HepG2 (cell line): ENCODE data around the gene FRAS1. TPM values are rescaled to one million over a fixed set of nuclear protein-coding genes. Genes with fewer than 3 reads are reported as not detected.

ENCODE experiments used
- ATAC-seq: fragments of 200-7000 bp; cut with Tn5 transposase; 3 replicates; pipeline ENCODE4 v1.9.1; 2020; ENCODE audit warnings: mild to moderate bottlenecking, moderate library complexity
- BruUV-seq: library from RNA; stranded (reverse); fragments of 400-500 nt; replicated peaks from 2 replicates; lab custom pipeline; 2021; lab: Mats Ljungman, UMichigan
- CTCF ChIA-PET: fragments of 300-600 bp; formaldehyde crosslinking; extraction: SDS; loops from one replicate; lab custom pipeline; 2021; ENCODE audit warnings: low total read pairs, inconsistent platforms, low intra/inter-chr PET ratio; lab: Yijun Ruan, JAX
- POLR2A ChIA-PET: fragments of 350-600 bp; sonication (Branson Sonifier 250); formaldehyde crosslinking; loops from one replicate; lab custom pipeline; 2020; ENCODE audit warnings: antibody characterized with exemption, inconsistent platforms; lab: Yijun Ruan, JAX
- DNase-seq: peaks from one replicate; pipeline ENCODE4 v3.0.0-alpha.2; 2015; ENCODE audit warnings: low spot score
- FAIRE-seq: peaks from 3 replicates; lab custom pipeline; 2011; peaks lifted over from hg19 to GRCh38; lab: Jason Lieb, UNC
- H2AFZ ChIP-seq: one replicate; pipeline ENCODE4 v1.6.1; 2011; ENCODE audit warnings: low read length, inconsistent platforms
- H3K27ac ChIP-seq: fragments of 300-600 bp; 3 replicates; pipeline ENCODE4 v1.8.0; 2011; ENCODE audit warnings: mixed run types, mild to moderate bottlenecking, mixed read lengths, low read length, inconsistent platforms; ENCODE audit not compliant: insufficient read depth; ENCODE audit errors: extremely low read length
- H3K27me3 ChIP-seq, 2 experiments: fragments of 200-600 bp in 1 of 2; 2 replicates in 1 of 2; 3 replicates in 1 of 2; pipeline versions ENCODE4 v1.6.0 to v1.8.0; 2011; ENCODE audit warnings: low read length in 2 of 2, mild to moderate bottlenecking in 2 of 2, moderate library complexity in 2 of 2, inconsistent platforms in 1 of 2; ENCODE audit not compliant: insufficient read depth in 2 of 2, control insufficient read depth in 1 of 2
- H3K36me3 ChIP-seq, 2 experiments: fragments of 200-600 bp in 1 of 2; replicated peaks in 1 of 2; 2 replicates in 1 of 2; 3 replicates in 1 of 2; pipeline versions ENCODE4 v1.5.1 to v1.8.0; 2011; ENCODE audit warnings: low read length in 2 of 2, inconsistent platforms in 1 of 2; ENCODE audit not compliant: insufficient read depth in 2 of 2, control insufficient read depth in 1 of 2
- H3K4me1 ChIP-seq: 2 replicates; pipeline ENCODE4 v1.5.1; 2012; ENCODE audit warnings: low read length, inconsistent platforms; ENCODE audit not compliant: insufficient read depth
- H3K4me2 ChIP-seq: 2 replicates; pipeline ENCODE4 v1.6.0; 2011; ENCODE audit warnings: low read depth, low read length, inconsistent platforms
- H3K4me3 ChIP-seq, 3 experiments: fragments of 200-600 bp in 1 of 3; sonication (generic), shearing (Covaris generic) in 1 of 3; replicated peaks in 1 of 3; 2 replicates each; pipeline ENCODE4 v1.5.1; 2011 to 2016; ENCODE audit warnings: low read length in 3 of 3, inconsistent platforms in 2 of 3, low read depth in 2 of 3, mild to moderate bottlenecking in 2 of 3, control low read depth in 1 of 3, mixed read lengths in 1 of 3; ENCODE audit not compliant: insufficient read depth in 1 of 3
- H3K79me2 ChIP-seq: one replicate; pipeline ENCODE4 v1.6.1; 2011; ENCODE audit warnings: low read length, inconsistent platforms; ENCODE audit not compliant: insufficient read depth
- H3K9ac ChIP-seq: 2 replicates; pipeline ENCODE4 v1.6.0; 2011; ENCODE audit warnings: mild to moderate bottlenecking, low read depth, low read length, inconsistent platforms; ENCODE audit not compliant: insufficient read depth
- H3K9me3 ChIP-seq: 2 replicates; pipeline ENCODE4 v1.5.1; 2012; ENCODE audit warnings: mild to moderate bottlenecking, low read length
- H4K20me1 ChIP-seq: 2 replicates; pipeline ENCODE4 v1.6.0; 2011; ENCODE audit warnings: inconsistent platforms, mild to moderate bottlenecking, low read length, moderate library complexity; ENCODE audit not compliant: insufficient read depth
- LRRFIP1 ChIP-seq: sonication (generic); formaldehyde crosslinking; conservative IDR thresholded peaks from 2 replicates; pipeline ENCODE4 v1.4.0; 2020; ENCODE audit warnings: missing genetic modification reagents
- RELA ChIP-seq: sonication (generic); formaldehyde crosslinking; IDR thresholded peaks from 2 replicates; pipeline ENCODE4 v1.4.0; 2020; ENCODE audit warnings: missing genetic modification reagents
- TFDP1 ChIP-seq: IDR thresholded peaks from 2 replicates; pipeline ENCODE4 v1.6.1; 2016; ENCODE audit warnings: missing compliant biosample characterization, missing genetic modification reagents, borderline replicate concordance
- TRAFD1 ChIP-seq: sonication (generic); formaldehyde crosslinking; IDR thresholded peaks from 2 replicates; pipeline ENCODE4 v1.5.1; 2020; ENCODE audit warnings: missing genetic modification reagents, mild to moderate bottlenecking, borderline replicate concordance
- WIZ ChIP-seq: sonication (generic); formaldehyde crosslinking; IDR thresholded peaks from 2 replicates; pipeline ENCODE4 v1.5.1; 2020; ENCODE audit warnings: mild to moderate bottlenecking, missing genetic modification reagents
- ZNF121 ChIP-seq: sonication (generic); formaldehyde crosslinking; IDR thresholded peaks from 2 replicates; pipeline ENCODE4 v1.5.0; 2020; ENCODE audit warnings: mild to moderate bottlenecking, missing genetic modification reagents
- ZNF251 ChIP-seq: sonication (generic); formaldehyde crosslinking; IDR thresholded peaks from 2 replicates; pipeline ENCODE4 v1.9.0; 2021; ENCODE audit warnings: mild to moderate bottlenecking, missing genetic modification reagents
- ZNF563 ChIP-seq: sonication (generic); formaldehyde crosslinking; IDR thresholded peaks from 2 replicates; pipeline ENCODE4 v1.8.0; 2022; ENCODE audit warnings: mild to moderate bottlenecking, moderate library complexity, missing genetic modification reagents
- WGBS: methylation state at CpG from one replicate; pipeline ENCODE4 v1.1.6; 2017; ENCODE audit warnings: low lambda C conversion rate; 5-methylcytosine and 5-hydroxymethylcytosine counted together
- in situ Hi-C: cut with HindIII; loops from 2 replicates; pipeline ENCODE4 v1.10.0; 2017; ENCODE audit warnings: low pct_unique_long_range_greater_than_20kb; ENCODE audit not compliant: extremely low pct_ligation_motif_present
- intact Hi-C: fragments of 100-400 bp; cut with micrococcal nuclease; formaldehyde crosslinking; loops from one replicate; pipeline ENCODE4 v1.10.0; 2022; ENCODE audit not compliant: unreplicated experiment
- polyA plus RNA-seq, 8 experiments: library from polyadenylated mRNA; depleted of rRNA in 3 of 8; stranded (reverse) in 7 of 8; unstranded in 1 of 8; fragments of >200 nt; fragmentation: Illumina TruSeq in 4 of 8; extraction: Trizol in 4 of 8; gene quantifications; 2 replicates each; pipeline versions ENCODE4 v1.2.1 to v1.2.3, GENCODE V29; 2011 to 2016; ENCODE audit warnings: low read depth in 4 of 8, missing spikeins in 1 of 8, mixed read lengths in 1 of 8; ENCODE audit not compliant: insufficient read depth in 1 of 8
- total RNA-seq, 5 experiments: library from RNA; depleted of rRNA; stranded (reverse); fragments of >200 nt; fragmentation: Illumina TruSeq; extraction: Trizol; gene quantifications; 2 replicates each; pipeline ENCODE4 v1.2.3, GENCODE V29; 2016; ENCODE audit warnings: low read depth in 1 of 5

The FRAS1 gene
- total and polyA plus RNA-seq, 2 of the 13 experiments (the other 11 are each of a cell fraction or from before 2014, with no cell fraction given), result 22.5 to 31.6 TPM

- FAIRE-seq, result no peak
- Histone ChIP-seq H3K27me3 (no peaks in the 10 kb centered on the region), H3K4me2 (no peak overlapping the region), H4K20me1 (no peaks in the 10 kb centered on the region), H3K27ac (no peak overlapping the region), H3K4me1 (peaks cover 31% of the 10 kb centered on the region), H3K79me2 (no peaks in the 10 kb centered on the region), H3K9me3 (no peaks in the 10 kb centered on the region), H3K4me3 (no peak overlapping the region), H3K36me3 (no peaks in the 10 kb centered on the region), H3K9ac (no peak overlapping the region), H2AFZ (no peak overlapping the region)
- DNase-seq, result no peak
- BruUV-seq, result no TSS peak
- intact Hi-C loops, result no loop called here
- in situ Hi-C loops, result no loop called here
- ChIA-PET CTCF (no interaction called here), POLR2A (no interaction called here)
- no peak for TF ChIP-seq ZNF121 (CRISPR knock-in tag)
- TF ChIP-seq RELA (CRISPR knock-in tag), result no peak
- no peak for TF ChIP-seq TFDP1 (CRISPR knock-in tag)
- TF ChIP-seq LRRFIP1, result no peak
- no peak for TF ChIP-seq ZNF563
- TF ChIP-seq ZNF251, result no peak
- no peak for TF ChIP-seq TRAFD1 (CRISPR knock-in tag)
- TF ChIP-seq WIZ (CRISPR knock-in tag), result no peak
- ATAC-seq, result no peak
- WGBS, result 64% methylated on average over 4 of the region's 4 CpGs
Measured at GRCh38 chr4:78562687-78563086, 505.6 kb downstream of the FRAS1 start.
